SK-N-SH treated with all-trans-retinoic acid at 6 μM for 48 hours (cell line): Measurements from ENCODE around the gene SEPTIN7.
"Not testable (repeated sequence)": the region's sequence is repeated elsewhere in the genome, so short reads cannot be mapped to it uniquely, and the experiment has no call there.

ENCODE experiments used
- BACH2 ChIP-seq: fragments of 250-450 bp; sonication (Bioruptor Pico); IDR thresholded peaks from 2 replicates; pipeline ENCODE4 v1.9.0; 2021; ENCODE audit warnings: mild to moderate bottlenecking, borderline replicate concordance
- CSDC2 ChIP-seq: fragments of 250-450 bp; sonication (Bioruptor Pico); IDR thresholded peaks from 2 replicates; pipeline ENCODE4 v1.5.0; 2020; ENCODE audit warnings: mild to moderate bottlenecking, moderate library complexity
- PPARA ChIP-seq: fragments of 250-450 bp; sonication (Bioruptor Pico); IDR thresholded peaks from 2 replicates; pipeline ENCODE4 v1.5.0; 2020; ENCODE audit warnings: mild to moderate bottlenecking, borderline replicate concordance
- SNAI2 ChIP-seq: fragments of 250-450 bp; sonication (Bioruptor Pico); IDR thresholded peaks from 2 replicates; pipeline ENCODE4 v1.5.0; 2020; ENCODE audit warnings: mild to moderate bottlenecking, moderate library complexity
- ZC3H10 ChIP-seq: fragments of 250-450 bp; sonication (Bioruptor Pico); IDR thresholded peaks from 2 replicates; pipeline ENCODE4 v1.5.1; 2021; ENCODE audit warnings: mild to moderate bottlenecking, moderate library complexity
- TF ChIP-seq, protein P1 (sequence below): fragments of 250-450 bp; sonication (Bioruptor Pico); IDR thresholded peaks from 2 replicates; pipeline ENCODE4 v1.8.0; 2021; ENCODE audit warnings: low read depth, mild to moderate bottlenecking, moderate library complexity, borderline replicate concordance
- TF ChIP-seq, protein P2 (sequence below): fragments of 250-450 bp; sonication (Bioruptor Pico); IDR thresholded peaks from 2 replicates; pipeline ENCODE4 v1.5.1; 2021; ENCODE audit warnings: mild to moderate bottlenecking, moderate library complexity

DNA sequence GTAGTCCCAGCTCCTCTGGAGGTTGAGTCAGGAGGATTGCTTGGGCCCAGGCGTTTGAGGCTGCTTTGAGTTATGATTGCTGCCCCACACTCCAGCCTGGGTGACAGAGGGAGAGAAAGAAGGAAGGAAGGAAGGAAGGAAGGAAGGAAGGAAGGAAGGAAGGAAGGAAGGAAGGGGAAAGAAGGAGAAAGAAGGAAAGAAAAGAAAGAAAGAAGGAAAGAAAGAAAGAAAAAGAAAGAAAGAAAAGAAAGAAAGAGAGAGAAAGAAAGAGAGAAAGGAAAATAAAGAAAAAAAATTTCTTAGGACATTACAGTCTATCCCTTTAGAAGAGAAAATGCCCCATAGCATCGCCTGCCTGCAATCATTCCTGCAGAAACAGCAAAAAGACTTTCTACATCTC lies 44.4 kb upstream of the SEPTIN7 start:
- TF ChIP-seq, protein P1, sequence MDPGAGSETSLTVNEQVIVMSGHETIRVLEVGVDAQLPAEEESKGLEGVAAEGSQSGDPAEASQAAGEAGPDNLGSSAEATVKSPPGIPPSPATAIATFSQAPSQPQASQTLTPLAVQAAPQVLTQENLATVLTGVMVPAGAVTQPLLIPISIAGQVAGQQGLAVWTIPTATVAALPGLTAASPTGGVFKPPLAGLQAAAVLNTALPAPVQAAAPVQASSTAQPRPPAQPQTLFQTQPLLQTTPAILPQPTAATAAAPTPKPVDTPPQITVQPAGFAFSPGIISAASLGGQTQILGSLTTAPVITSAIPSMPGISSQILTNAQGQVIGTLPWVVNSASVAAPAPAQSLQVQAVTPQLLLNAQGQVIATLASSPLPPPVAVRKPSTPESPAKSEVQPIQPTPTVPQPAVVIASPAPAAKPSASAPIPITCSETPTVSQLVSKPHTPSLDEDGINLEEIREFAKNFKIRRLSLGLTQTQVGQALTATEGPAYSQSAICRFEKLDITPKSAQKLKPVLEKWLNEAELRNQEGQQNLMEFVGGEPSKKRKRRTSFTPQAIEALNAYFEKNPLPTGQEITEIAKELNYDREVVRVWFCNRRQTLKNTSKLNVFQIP: not testable (repeated sequence)
- TF ChIP-seq ZC3H10; BACH2 (CRISPR knock-in tag); SNAI2 (CRISPR knock-in tag); PPARA (CRISPR knock-in tag); CSDC2: not testable (repeated sequence)
- TF ChIP-seq, protein P2, sequence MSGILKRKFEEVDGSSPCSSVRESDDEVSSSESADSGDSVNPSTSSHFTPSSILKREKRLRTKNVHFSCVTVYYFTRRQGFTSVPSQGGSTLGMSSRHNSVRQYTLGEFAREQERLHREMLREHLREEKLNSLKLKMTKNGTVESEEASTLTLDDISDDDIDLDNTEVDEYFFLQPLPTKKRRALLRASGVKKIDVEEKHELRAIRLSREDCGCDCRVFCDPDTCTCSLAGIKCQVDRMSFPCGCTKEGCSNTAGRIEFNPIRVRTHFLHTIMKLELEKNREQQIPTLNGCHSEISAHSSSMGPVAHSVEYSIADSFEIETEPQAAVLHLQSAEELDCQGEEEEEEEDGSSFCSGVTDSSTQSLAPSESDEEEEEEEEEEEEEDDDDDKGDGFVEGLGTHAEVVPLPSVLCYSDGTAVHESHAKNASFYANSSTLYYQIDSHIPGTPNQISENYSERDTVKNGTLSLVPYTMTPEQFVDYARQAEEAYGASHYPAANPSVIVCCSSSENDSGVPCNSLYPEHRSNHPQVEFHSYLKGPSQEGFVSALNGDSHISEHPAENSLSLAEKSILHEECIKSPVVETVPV (CRISPR knock-in tag): not testable (repeated sequence)
